NCI-H2196 (cell line): Measurements from ENCODE around the gene PLCB3.
"Not testable (repeated sequence)": the region's sequence is repeated elsewhere in the genome, so short reads cannot be mapped to it uniquely, and the experiment has no call there.

Experiments
- DNase-seq: peaks from one replicate; lab custom pipeline; 2025; ENCODE audit not compliant: unreplicated experiment; lab: John Stamatoyannopoulos, UW

PLCB3 gene

GRCh38 chr11:64235437-64236161, 15.7 kb upstream of the PLCB3 start:
- no peak for DNase-seq

DNA sequence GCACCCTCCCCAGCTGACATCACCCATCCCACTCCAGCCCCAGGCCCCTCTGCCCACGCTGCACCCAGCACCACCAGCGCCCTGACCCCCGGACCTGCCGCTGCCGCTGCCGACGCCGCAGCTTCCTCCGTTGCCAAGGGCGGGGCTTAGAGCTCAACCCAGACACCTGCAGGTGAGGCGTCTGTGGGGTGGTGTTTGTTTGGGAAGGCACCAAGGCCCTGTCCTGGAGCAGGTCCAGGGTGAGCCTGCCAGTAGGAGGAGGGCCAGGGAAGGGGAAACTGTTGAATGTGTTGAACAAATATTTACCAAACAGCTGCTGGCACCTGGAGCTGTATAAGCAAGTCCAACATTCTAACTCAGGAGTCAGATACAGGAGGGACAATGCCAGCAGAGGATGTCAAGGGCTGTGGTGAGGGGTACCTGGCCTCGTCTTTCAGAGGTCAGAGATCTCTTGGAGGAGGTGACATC, 13.8 kb upstream of the PLCB3 start:
- DNase-seq: peak; percentile 97

DNA sequence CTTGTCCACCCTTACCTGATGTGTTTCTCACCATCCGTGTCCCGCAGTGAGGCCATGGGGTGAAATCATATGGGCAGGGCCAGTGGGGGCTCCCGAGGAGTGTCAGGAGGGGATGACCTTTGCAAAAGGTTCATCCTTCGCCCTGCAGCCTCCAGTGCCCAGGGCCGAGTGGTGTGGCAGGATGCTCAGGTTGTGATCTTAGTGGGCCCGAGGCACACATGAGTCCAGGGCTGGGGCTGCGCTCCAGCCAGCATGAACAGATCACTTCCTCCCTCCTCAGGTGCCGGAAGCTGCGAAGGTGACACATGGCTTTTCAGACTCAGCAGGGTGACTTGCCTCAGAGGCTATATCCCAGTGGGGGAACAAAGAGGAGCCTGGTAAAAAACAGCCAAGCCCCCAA, 13.3 kb upstream of the PLCB3 start:
- no peak for DNase-seq

DNA sequence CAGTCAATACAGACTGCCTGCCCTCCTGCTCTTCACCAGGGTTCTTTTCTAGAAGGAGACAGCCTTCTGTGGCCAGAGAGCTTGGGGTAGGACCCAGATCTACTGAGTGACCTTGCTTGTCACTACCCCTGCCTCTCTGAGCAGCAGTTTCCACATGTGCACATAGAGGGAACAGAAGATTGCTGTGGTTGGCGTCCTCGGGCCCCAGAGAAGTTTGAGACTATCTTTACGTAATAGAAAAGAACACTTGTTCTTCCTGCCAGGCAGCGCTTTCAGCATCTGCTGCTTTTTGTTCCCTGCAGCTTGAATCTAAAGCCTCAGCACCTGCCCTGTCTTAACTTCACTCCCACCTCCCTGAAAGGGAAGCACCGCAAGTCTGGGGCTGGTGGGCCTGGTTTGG, 12.3 kb upstream of the PLCB3 start:
- DNase-seq: no peak

- DNase-seq: peak; percentile 61
Measured at GRCh38 chr11:64239662-64240434, 11.5 kb upstream of the PLCB3 start.

- DNase-seq: peak; percentile 98
Measured at GRCh38 chr11:64240435-64241240, 10.7 kb upstream of the PLCB3 start, which contains the start of gene FKBP2. Gene FKBP2 (plus strand): TSS chr11:64241095. CDS start chr11:64242388, 1,293 bp downstream.

DNA sequence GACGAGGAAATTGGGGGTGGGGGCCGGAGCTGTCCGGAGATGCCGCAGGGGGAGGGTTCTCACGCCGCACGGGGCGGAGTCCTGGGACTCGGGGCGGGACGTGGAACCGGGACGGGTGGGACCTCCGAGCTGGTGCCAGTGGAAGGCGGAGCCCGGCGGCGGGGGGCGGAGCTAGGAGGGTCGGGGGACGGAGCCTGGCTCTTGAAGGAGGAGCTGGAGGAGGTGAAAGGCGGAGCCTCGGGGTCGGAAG, 10.2 kb upstream of the PLCB3 start:
- DNase-seq: peak; percentile 98

DNA sequence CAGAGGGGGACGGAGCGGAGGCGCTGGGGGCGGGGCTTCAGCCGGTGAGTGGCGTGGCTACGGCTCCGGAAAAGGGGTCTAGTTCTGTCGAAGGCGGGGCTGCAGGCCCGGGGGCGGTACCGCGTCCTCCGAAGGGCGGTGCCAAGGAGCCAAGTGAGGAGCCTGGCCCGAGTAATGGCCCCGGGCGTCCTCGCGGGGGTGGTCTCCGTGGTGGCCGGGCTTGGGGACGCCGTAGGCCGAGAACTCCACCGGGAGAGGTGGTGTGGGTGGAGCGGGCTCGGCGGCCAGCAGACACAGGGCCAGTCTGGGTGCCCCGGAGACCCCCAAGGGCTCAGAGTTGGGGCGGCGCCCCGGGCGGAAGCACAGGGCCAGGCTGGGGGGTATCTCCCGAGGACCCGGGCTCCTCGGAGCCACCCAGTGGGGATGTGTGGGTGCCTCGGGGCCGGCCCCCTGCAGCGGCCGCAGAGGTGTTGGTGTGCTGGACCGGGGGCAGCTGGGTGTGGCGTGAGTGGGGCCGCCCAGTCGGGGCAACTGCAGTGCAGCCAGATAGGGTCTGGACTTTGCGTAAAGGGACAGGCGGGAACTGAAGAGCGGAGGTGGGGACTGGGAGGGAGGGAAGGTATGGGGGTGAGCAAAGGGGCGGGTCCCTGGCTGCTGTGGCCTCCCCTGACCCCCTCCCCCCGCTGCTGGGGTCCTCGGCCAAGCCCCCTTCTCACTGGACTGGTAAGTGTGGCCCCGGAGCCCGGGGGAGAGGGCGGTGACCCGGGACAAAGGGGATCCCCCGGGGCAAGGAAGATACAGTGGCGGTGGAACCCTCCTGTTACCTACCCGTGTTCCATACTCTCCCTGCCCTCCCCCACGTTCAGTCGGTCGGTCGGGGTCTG, 9.6 kb upstream of the PLCB3 start:
- peak; percentile 19 for DNase-seq

DNA sequence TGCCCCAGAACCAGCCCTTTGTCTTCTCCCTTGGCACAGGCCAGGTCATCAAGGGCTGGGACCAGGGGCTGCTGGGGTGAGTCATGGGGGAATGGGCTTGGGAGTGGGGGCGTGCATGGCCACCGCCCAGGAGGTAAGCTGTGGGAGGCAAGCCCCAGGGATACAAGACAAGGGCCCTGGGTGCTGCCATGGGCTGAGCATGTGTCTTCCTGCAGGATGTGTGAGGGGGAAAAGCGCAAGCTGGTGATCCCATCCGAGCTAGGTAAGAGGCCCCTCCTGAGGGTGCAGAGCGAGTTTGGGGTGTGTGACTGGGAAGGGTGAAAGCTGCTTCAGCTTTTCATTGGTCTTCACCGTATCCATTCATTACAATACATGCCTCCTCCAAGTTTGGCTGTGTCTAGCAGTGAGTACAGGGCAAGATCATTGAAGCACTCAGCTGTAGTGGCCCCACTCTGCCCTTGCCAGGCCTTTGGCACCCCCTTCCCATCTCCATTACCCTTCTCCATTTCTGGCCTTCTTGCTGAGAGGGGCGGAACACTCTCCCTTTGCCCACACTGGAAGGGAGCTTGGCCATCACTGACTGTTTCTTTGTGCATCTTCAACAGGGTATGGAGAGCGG, 8.0 kb upstream of the PLCB3 start:
- no peak for DNase-seq

DNA sequence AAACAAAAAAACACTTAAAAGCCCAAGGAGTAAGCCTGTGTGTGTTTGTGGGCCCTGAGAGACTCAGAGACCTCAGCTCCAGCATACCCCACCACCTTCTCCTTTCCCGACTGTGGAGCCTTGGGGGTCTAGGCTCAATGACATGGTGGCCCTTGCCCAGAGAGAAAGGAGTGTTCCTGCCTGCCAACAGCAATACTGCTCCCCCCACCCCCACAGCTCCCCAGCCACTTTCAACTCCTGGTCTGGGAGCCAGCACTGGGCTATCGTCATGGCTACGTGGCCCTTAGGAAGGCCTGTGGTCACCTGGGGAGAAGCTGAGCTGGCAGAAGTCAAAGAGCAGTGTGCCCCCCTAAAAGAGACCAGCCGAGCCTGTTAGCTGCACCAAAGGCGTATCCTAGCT, 7.2 kb upstream of the PLCB3 start:
- DNase-seq: no peak

DNA sequence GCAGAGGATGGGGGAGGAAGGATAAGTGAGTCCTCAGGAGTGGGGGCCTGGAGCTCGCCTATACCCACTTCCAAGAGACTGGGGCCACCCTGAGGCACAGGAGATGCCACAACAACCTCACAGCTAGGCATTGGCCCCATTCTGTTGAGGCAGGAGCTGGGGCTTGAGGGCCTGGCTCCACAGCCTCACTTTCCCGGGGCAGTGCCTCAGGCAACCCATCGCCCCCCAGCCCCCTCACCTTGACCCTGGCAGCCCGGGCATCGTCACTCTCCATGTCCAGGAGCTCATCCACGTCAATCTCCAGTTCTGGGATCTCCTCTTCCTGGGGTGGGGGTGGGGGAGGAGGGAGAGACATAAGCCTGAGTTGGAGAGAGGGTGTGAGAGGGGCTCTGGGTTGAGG, 6.4 kb upstream of the PLCB3 start:
- no peak for DNase-seq

DNA sequence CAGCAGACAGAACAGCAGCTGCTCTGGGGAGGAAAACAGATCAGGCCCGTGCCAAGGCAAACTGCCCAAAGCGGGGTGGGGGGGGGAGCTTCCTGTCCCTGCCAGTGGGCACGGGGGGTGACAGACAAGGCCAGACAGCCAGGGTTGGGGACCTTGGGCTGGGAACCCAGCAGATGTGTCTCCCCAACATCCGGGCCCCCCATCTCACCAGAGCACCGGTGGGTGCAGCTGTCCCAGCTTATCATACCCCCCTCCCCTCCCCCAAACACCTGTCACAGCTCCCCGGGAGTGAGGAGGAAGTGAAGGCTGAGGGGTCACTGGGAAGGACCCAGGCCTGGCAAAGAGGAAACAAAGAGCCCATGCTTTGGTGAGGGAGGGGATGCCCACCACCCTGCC, 5.9 kb upstream of the PLCB3 start:
- peak; percentile 52 for DNase-seq

DNA sequence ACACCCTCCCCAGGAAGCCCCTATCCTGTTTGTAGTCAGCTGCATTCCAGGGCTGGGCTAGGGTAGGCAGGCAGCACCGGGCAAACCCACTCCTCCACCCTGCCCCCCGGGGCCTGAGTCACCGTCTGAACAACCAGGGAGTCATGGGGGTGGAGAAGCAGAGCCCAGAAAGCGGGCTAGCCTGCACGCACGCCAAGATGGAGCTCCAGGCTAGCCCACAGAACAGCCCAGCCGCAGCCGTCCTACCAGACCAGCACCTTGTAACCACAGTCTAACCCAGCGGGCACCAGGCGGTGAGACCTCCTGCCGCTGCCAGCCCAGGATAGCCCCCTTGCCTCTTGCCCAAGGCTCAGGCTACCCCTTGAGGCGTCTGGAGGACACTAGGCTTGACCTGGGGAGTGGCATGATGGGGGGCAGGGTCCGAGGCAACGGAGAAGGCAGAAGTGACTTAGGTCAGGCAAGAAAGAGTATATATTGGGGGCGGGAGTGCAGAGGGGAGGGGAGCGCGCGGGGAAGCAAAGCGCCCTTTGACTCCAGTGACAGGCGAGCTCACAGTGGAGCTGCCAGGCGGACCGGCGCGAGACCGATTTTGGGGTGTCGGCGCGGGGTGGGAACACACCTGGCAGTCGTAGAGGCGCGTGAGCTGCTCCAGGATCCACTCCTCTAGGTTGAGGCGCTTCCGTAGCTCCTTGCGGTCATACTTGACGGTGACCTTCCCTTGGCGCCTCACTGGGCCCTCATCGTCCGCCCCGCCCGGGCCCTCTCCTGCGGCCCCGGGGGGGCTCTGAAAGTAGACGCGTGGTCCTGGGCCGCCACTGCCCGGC, 5.3 kb upstream of the PLCB3 start:
- DNase-seq: peak; percentile 62

DNA sequence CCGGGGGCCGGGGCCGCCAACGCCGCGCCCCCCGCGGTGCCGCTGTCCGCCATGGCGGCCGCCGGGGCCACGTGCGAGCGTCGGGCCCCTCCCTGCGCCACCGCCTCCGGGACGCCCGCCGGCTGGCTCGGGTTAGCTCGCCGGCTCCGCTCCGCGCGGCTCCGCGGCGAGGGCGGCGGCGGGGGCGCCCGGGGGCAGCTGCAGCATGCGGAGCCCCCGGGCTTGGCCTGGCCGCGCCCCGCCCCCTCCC, 4.8 kb upstream of the PLCB3 start:
- not testable (repeated sequence) for DNase-seq

DNA sequence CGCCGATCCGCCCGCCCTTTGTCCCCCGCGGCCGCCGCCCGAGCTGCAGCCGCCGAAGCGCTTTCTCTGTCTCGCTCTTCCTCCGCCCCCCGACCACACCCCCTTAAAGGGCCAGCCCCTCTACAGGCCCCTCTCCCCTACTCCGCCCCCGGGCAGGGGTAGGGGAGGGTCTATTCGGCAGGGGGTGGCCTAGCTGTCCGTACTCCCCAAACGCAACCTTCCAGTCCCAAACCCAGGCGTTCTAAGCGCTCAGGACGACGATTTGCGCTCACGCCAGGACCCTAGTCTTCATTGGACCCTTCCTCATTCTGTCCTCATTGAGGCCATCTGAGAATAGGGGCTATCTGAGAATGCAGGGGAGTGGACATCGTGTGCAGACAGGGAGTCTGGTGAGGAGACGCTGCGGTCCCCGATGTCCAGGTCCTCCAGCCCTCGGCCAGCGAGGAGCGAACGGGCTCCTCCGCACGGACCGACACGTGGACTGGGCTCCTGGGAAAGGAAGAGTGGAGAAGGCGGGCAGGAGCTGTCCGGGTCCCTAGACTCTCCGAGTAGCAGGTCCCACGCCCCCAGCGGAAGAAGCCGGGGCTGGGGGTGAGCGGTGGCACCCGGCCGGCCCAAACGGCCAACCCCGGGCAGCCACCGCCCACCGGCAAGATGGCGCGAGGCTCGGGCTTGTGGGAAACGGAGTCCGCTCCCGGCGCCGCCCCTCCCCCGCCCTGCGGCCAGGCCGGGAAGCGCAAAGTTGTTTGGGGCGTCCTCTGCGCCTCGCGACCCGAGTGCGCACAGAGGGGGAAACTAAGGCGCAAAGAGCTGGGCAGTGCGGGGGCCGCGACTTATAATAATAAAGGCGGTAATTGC, 4.2 kb upstream of the PLCB3 start, which contains the start of gene PPP1R14B:
Gene PPP1R14B, minus strand, starts transcription at position 73 of the 858 bp plus-strand sequence. CDS start 270 bp downstream, outside the sequence.
- peak; percentile 87 for DNase-seq

DNA sequence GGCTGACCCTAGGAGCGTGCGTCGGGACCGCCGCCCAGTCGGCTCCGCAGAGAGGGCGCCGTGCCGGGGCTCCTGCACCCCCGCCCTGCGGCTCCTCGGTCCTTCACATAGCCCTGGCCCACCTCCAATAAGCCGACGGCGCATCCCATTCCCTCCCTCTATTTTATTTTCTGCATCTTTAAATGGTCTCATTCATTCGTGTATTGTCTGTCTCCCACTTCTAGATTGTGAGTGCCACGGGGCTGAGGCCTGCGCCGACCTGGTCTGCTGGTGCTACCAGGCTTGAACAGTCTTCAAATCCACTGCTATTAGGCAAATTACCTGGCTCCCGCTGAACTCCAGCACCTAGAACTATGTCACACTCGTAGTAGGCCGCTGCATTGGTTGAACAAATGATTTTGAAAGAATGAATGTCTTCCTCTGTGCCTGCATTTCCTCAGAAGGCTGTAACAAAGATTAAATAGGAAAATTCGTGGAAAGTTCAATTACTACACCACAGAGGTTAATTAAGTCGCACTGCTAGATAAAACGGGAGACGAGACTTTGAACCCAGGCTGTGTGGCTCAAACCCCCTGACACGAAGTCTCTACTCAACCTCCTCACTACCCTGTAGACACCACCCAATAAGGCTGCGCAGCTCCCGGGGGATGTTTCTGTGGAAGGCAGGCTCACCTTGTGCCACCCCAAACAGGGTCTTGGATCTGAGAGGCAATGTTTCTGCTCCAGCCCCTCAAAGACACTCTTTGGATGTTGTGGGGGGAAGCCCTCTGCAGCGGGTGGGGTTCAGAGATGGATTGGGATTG, 3.4 kb upstream of the PLCB3 start:
- DNase-seq: no peak

GRCh38 chr11:64248578-64248977, 2.8 kb upstream of the PLCB3 start:
- DNase-seq: no peak

DNA sequence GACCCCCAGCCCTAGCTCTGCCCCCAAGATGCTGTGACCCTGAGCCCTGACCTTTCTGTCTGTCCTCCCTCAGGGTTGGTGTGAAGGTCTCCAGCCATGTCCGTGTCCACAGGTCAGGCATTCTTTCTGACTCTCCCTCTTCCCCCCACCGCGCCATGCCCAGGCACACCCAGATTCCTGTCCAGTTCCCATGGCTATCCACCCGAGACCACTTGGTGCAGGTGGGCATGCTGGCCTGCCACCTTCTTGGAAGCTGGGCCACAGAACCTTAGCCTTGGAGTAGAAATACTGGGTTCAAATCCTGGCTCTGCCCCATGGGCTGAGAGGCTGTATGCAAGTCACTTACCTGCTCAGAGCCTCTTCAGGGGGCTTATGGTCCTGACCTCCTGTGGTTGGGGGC, 2.3 kb upstream of the PLCB3 start:
- DNase-seq: no peak
